RWPE1 (cell line): ENCODE results near the gene RBM47.
"Not testable (repeated sequence)": the region's sequence is repeated elsewhere in the genome, so short reads cannot be mapped to it uniquely, and the experiment has no call there.

ENCODE experiments used
- CTCF ChIA-PET: fragments of 350-600 bp; sonication (Branson Sonifier 250); formaldehyde crosslinking; extraction: SDS; loops from one replicate; lab custom pipeline; 2021; lab: Yijun Ruan, JAX
- POLR2A ChIA-PET: fragments of 400-600 bp; formaldehyde crosslinking; extraction: SDS; loops from one replicate; lab custom pipeline; 2020; ENCODE audit warnings: antibody characterized with exemption; ENCODE audit not compliant: low non-redundant PET; lab: Yijun Ruan, JAX
- DNase-seq: peaks from one replicate; pipeline ENCODE4 v3.0.0; 2012; ENCODE audit warnings: low spot score
- H3K27ac ChIP-seq: fragments of 450-650 bp; 2 replicates; pipeline ENCODE4 v1.5.1; 2017
- CTCF ChIP-seq: fragments of 450-650 bp; conservative IDR thresholded peaks from 2 replicates; pipeline ENCODE4 v1.5.1; 2017; ENCODE audit warnings: low read depth, mild to moderate bottlenecking

Gene RBM47

DNA sequence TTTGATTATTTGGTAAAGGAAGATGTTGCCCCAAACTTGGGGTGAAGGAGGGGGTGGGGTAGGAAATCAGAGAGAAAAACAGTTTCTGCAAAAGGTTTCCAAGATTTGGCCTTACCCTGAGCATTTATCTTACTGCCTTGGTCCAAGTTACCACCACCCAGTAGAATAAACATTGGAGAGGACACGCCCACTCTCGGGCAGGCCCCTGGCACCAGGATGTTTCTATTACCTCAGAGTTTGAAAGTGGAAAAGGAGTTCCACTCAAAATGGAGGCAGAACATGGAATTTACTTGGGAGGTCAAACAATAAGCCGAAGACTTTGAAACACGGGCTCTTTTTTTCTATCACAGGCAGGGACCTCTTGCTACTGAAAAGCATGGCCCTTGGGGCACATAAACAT is 180.8 kb downstream of the RBM47 start:
- ChIA-PET POLR2A (no interaction called here), CTCF (no interaction called here)
- DNase-seq, result no peak
- no peak for TF ChIP-seq CTCF
- H3K27ac ChIP-seq, result no peak overlapping the region

DNA sequence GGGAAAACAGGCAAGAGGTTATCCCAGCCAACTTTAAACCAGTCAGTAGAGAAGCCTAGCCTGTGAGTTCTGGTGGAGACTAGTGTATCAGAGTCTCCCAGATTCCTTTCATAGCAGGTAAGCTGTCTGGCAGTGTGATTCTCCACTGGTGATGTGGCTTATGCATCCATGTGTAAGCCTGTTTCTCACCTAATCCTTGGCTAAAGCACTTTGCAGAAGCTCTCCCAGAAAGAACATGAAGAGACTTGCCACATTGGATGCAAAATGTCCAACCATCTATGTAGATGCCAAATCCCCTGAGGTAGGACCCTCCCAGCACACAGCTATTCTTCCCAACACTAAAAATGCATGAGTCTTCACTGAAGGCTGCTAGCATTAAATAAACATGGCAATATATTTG is 182.8 kb downstream of the RBM47 start:
- TF ChIP-seq CTCF, result no peak
- ChIA-PET CTCF (interaction anchor here (0.6 kb wide), 1 partner anchor 33 kb away, joined by 3 read pairs; no protein-coding TSS in a partner anchor), POLR2A (no interaction called here)
- no peak overlapping the region for H3K27ac ChIP-seq
- DNase-seq, result peak; percentile 33

DNA sequence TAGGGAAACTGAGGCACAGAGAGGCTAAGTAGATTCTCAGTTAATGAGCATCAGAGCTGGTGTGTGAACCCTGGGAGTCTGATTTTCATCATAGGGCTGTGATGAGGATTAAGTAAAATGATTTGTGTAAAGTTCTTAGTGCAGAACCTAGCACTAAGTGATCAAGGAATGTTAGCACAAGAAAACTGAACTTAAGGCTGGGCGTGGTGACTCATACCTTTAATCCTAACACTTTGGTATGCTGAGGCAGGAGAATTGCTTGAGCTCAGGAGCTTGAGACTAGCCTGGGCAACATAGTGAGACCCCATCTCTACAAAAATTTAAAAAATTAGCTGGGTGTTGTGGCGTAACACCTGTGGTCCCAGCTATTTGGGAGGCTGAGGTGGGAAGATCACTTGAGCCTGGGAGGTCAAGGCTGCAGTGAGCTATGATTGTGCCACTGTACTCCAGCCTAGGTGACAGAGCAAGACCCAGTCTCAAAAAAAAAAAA is 183.4 kb downstream of the RBM47 start:
- DNase-seq, H3K27ac ChIP-seq, POLR2A ChIA-PET, CTCF ChIA-PET: not testable (repeated sequence)

- ChIA-PET POLR2A (no interaction called here), CTCF (no interaction called here)
- no peak for TF ChIP-seq CTCF
- no peak overlapping the region for H3K27ac ChIP-seq
- DNase-seq, result no peak
Measured at GRCh38 chr4:40445671-40446070, 184.0 kb downstream of the RBM47 start.

DNA sequence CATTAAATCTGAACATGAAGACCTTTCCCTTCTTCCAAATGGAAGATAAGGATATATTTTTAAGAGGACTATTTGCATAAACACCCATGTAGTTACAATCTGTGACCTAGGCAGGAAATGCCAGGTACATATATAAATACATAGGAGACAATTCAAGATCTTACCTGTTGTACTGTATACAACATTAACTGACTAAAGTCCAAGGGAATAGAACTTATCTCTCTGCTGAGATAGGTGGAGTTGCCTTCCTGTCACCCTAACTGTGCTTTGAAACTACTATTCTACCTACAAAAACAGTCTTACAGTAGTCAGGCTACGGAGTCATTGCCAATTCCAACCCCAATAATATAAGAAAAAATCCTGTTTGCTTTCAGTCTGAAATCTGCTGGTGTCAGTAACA is 188.2 kb downstream of the RBM47 start:
- ChIA-PET POLR2A (no interaction called here), CTCF (no interaction called here)
- TF ChIP-seq CTCF, result no peak
- DNase-seq, result no peak
- no peak overlapping the region for H3K27ac ChIP-seq

- ChIA-PET CTCF (interaction anchor here (0.6 kb wide), 1 partner anchor 20 kb away, joined by 3 read pairs; no protein-coding TSS in a partner anchor), POLR2A (no interaction called here)
- H3K27ac ChIP-seq, result no peak overlapping the region
- no peak for TF ChIP-seq CTCF
- DNase-seq, result no peak
Measured at GRCh38 chr4:40439519-40439918, 190.1 kb downstream of the RBM47 start.

- H3K27ac ChIP-seq, result no peak overlapping the region
- TF ChIP-seq CTCF, result no peak
- DNase-seq, result no peak
- POLR2A ChIA-PET, result no interaction called here
- CTCF ChIA-PET, result no interaction called here
Measured at GRCh38 chr4:40438384-40439026, 191.2 kb downstream of the RBM47 start.
